ENCODE data around the gene KDM3B. TPM values are rescaled to one million over a fixed set of nuclear protein-coding genes. Genes with fewer than 3 reads are reported as not detected.

KDM3B gene
- total RNA-seq, 1 donor from 2014 or later: 16.3 TPM

DNA sequence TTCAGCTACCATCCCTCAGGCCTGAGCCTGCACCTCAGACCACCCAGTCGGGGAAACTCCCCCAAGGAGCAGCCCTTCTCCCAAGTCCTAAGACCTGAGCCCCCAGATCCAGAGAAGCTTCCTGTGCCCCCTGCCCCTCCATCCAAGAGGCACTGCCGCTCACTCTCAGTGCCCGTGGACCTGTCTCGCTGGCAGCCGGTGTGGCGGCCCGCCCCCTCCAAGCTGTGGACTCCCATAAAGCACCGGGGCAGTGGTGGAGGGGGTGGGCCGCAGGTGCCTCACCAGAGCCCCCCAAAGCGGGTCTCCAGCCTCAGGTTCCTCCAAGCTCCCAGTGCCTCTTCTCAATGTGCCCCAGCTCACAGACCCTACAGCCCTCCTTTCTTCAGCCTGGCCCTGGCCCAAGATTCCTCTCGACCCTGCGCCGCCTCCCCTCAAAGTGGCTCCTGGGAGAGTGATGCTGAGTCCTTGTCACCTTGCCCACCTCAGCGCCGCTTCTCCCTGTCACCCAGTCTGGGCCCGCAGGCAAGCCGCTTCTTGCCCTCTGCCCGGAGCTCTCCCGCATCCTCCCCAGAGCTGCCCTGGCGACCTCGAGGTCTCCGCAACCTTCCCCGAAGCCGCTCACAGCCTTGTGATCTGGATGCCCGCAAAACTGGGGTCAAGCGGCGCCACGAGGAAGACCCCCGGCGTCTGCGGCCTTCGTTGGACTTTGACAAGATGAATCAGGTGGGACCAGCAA is 7.4 kb upstream of the KDM3B start:
- no peak for ATAC-seq

DNA sequence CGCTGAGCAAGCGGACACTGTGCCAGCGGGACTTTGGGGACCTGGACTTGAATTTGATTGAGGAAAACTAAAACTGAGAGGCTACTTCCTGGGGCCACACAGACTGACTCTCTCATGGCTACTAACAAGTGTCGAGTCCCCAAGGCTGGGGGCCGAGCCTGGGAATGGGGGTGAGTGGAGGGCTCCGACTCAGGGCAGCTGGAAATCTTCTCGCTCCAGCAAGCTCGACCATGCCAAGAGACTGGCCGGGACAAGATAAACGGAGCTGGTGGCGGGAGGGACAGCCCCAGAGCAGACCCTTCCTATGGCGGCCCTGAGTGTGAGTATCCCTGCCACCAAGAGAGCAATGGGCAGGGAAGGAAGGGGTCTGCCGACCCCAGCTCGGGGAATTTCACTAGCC is 5.6 kb upstream of the KDM3B start:
- no peak for ATAC-seq
- DNase-seq (ENCODE audit: low spot score): no peak

More for the DNA sequence above, 7.4 kb upstream of the KDM3B start:
- no peak for DNase-seq (ENCODE audit: low spot score)

DNA sequence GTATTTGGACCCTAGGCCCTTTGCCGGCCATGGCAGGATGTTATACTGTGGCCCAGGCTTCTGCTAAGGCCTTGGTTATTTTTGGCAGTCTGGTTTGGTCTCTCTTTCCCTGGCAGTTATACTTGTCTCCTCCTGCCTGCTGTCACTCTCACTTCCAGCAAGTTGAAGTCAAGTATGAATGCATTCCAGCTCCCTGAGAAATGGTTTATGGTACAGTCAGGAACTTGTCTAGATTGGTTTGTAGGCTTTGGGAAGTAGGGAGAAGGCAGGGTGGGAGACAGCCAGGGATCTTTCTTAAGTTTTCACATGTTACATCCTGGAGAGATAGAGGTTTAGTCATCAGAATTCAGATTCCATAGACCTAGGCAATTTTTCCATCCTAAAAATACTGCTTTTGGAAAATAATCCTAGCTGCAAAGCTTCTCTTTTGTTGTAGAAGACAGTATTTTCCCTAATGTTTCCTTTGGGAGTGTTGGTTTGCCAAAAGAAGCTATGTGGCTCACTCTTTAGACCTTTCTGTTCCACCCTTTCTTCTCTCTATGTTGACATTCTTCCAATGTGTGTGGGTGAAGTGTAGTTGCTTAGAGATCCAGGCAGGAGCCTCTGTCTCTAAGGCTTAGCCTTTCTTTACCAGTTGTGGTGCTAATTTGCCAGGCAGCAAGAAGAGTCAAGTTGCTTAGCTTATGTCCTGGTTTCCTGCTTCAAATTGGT is 2.5 kb upstream of the KDM3B start:
- DNase-seq (ENCODE audit: low spot score) (no peak), ATAC-seq (no peak)

DNA sequence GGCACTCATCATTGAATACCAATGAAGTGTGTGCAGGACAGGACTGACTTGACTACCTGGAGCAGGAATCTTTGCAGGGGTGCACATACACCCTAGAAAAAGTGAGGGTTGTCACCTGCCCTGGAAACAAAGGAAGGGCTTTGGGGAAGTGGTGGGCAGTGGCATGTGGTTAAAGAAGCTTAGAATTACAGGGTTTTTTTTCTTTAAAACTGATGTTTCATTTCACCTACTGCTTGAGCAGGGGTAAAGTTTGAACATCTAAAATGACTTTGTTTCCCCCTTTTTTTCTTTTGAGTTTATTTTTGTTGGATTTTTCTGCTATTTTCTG is 2.0 kb upstream of the KDM3B start:
- ATAC-seq (no peak), DNase-seq (ENCODE audit: low spot score) (no peak)

DNA sequence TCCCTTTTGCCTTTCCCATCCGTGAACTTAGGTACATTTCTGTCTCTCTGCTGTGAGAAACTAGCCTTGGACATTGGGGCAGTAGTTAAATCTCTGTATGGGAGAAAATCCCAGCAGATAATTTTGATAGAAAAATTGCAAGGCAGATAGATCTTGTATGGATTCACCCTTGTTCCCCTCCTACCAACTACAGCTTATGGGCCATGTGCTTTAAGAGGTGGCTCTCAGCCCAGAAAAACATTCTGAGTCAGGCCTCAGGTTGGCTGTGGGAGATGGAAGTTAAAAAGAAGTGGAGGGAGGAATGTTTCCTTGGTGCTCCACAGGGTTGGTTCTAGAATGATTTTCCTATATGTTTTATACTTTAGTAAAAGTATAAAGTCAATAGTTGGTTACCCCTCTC is 1.4 kb upstream of the KDM3B start:
- DNase-seq (ENCODE audit: low spot score) (no peak), ATAC-seq (no peak)

DNA sequence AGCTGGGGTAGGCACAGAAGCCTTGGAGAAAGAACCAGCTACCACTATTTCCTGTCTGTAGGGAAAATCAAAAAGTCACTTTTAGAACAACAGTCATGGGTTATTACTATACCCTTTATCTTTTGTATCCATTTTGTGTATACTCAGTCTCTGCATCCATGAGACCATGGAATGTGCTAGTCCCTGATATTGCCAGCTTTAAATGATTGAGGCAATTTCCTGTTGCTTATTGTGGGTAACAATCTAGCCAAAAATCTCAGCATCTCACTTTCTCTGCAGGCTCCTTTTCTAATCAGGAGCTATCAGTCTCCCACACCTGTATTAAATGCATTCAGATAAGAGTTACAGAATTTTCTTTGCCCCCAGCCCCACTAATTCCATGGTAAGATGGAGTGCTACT is 968 bp upstream of the KDM3B start:
- DNase-seq (ENCODE audit: low spot score) (no peak), ATAC-seq (no peak)

DNA sequence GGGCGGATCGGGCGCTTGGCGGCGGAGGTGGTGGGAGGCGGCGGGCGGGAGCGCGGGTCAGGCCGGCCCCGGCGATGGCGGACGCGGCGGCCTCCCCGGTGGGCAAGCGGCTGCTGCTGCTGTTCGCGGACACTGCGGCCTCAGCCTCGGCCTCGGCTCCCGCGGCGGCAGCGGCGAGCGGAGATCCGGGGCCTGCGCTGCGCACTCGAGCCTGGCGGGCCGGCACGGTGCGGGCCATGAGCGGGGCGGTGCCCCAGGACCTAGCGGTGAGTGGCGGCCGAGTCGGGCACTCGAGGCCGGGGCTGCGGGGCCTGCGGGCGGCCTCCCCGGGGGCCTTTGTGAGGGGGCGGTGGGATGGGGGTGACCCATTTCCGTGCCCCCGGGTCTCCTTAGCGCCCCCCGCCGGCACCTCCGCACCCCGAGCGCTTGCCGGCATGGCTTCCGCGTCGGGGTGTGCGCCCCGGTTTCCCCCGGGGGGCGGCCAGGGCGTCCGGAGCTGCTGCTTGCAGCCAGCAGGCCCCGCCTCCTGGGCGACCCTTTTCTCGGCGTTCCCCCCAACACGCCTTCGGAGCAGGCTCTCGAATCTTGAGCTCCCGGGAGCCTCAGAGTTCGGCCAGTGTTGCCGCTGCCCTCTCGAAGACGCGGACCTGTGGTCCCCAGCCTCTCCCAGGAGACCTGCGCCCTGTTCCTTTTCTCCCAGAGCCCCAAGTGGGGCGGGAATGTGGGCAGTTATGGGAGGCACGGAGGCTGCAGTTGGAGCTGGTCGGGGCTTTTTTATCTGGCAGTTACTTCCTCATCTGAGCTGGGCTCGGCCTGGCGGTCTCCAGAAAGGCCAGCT is 456 bp downstream of the KDM3B start:
- DNase-seq (ENCODE audit: low spot score): peak; percentile 67
- peak; percentile 66 for ATAC-seq

DNA sequence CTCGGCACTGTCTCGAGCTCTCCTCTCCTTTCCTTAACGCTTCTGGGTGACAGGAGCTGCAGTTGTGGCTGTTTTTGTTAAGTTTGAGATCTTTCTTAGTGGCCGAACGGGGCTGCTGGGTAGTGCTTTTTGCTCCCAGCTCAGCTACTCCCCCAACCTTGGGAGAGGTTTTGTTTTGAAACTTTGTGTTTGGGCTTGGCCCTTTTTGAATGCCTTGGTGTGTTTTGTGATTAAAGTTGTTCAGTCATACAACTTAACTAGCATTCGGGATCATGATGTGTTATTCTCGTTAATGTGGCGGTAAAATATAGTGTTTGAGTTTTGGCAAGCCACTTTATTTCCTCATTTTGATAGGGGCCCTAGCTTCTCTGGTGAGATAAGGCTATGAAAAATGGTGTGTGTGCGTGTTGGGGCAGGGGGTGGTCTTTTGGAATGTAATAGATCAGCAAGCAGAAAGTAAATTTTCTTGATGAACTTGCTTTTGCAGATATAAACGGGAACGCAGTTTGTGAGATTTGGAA is 1.1 kb downstream of the KDM3B start:
- ATAC-seq (peak; percentile 43), DNase-seq (ENCODE audit: low spot score) (no peak)

DNA sequence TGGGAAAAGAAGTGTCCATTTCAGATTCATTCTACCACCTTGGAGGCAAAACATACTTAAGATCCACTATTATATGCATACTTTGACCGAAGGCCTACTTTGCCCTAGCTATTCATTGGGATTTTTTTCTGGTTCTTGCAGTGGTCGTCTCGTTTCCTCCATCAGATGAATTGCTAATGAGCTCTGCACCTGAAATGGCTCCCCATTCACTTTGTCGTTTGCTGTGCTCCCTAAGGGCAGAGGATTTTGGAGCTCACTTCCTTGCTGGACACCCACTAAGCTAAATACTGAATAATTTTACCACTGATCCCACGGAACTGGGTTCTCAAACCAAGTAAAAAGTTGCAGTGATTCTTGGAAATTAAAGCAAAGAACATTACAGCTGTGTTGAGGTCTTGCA is 1.9 kb downstream of the KDM3B start:
- ATAC-seq (no peak), DNase-seq (ENCODE audit: low spot score) (no peak)

DNA sequence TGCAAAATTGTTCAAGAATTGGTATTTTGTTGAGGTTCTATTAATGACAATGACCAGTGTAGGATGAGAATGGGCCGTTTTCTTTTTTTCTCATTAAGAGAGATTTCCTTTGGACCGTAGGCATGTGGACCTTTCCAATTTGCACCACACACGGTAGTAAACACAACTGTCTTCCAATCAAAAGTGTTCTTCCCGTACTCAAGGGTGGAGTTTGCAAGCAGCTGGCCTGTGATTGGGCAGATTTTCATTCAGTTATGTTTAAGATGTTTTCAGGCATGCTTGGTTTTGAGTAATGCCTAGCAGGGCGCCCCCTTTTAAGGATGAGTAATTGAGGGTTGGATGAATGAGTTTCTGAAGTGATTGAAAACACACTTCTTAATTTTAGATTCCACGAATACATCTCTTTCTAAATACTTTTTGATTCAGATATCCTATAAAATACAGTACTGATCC is 2.5 kb downstream of the KDM3B start:
- ATAC-seq (no peak), DNase-seq (ENCODE audit: low spot score) (no peak)

DNA sequence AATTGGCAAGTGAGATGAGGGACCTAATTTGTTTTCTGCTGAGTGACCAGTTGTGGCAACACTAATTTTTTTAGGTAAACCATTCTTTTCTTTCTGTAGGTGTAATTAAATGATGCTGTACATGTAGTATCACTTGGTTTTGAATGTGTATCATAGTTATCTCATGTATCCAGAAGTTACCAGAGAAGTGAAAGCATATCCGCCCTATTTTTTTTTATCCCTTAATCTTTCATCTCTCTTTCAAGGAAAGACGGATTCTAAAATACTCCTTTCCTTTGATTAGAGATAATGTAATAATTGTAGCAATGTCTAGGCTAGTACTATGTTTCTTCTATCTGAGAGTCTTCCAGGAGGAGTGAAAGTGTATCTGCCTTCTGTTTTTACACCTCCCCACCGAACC is 7.1 kb downstream of the KDM3B start:
- ATAC-seq (no peak), DNase-seq (ENCODE audit: low spot score) (no peak)

DNA sequence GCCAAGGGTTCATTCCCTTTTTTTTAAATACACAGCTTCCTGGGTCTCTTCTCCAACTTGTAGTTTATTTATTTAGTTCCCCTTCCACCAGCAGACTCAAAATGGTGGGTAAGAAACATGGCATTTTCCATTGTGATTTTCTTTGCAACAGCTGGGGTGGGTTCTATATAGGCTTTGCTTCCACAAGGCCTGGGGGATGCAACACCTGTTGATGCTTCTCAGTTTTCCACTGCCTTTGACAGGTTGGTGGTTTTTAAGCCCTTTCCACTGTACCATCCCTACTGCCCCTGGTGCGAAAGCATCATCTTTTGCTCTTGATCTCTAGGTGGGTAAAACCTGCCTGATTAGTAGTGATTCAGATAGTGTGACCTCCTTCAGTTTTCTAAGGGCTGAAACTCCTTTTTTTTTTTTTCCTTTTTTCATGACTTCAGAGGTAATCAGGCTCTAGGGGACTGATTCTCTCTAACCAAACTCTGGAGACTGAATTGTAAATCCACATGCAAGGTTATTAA is 8.5 kb downstream of the KDM3B start:
- DNase-seq (ENCODE audit: low spot score) (no peak), ATAC-seq (no peak)

DNA sequence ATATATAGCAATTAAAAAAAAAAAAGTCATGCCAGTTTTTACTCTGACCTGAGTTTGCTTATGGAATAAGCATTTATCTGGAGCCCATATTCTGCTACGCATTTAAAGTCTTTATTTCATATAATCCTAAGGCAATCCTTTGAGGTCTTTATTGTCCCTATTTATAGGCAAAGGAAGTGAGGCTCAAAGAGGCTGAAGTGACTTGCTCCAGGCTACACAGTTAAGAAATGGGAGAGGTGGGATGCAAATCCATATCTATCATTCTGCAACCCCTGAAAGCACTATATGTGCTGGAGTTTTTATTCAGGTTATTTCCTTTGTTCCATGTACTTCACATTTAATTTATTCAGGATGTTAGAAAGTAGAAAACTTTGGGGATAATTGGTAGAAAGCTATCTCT is 12.1 kb downstream of the KDM3B start:
- DNase-seq (ENCODE audit: low spot score) (no peak), ATAC-seq (no peak)

DNA sequence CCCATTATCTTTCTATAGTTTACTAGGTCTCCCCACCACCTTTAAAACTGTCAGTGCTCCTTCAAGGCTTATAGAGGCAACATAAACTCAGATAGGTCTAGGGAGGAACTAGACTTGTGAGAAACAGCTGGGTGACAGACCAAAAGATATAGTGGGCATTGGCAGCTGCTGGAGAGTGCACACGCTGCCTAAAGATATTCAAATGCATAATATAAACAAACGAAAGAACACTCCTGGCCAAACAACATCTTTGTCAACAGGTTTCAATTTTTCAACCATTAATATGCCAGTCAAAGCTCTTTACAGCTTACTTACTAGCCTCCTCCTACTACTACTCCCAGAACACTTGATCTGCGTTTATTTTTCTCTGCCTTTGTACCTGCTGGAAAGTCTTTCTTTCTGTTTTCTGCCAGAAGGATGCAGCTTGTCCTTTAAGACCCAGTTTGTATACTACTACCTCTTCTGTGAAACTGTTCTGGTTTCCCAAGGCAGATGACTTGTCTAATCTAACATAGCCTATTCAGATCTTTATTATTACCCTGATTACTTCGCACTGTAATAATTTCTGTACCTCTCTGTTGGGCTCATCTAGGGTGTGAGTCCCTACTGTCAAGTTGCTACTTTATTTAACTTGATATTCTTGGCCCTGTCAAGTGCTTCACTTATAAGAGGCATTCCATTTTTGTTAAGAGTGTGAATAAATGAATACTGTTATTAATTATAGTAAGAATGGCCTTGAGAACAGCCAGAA is 14.3 kb downstream of the KDM3B start:
- no peak for ATAC-seq
- no peak for DNase-seq (ENCODE audit: low spot score)

DNA sequence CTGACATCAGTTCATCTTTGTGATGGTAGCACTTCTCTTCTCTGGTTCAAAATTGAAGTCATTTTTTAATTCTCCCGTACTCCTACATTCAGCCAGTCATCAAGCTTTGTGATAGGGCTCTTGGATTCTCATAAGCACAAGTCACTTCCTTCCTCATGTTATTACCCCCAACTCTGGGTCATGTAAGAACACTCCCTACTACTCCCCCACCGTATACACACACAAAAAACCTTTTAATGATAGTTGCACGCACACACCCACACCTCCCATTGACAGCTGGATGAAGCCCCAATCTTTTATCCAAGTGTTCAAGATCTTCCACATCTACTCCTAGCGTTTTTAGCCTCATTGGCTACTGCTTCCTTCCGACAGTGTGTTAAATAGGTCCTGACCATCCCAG is 16.8 kb downstream of the KDM3B start:
- peak; percentile 45 for ATAC-seq
- no peak for DNase-seq (ENCODE audit: low spot score)

DNA sequence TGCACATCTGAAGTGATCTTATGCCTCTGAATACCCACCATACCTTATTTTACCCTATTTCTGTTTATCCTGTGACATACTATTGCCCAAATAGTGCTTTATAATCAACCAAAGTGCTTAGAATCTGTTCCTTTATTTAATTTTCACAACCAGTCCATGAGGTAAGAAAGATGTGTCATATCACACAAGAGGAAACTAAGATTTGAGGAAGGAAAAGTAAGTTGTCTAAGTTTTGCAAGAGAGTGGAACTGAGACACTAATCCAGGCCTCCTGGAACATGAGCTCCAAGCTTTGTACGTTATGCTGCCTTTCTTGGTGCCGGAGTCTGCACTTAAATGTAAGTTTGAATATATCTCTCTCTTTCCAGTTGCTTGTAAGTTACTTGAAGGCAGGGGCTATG is 17.2 kb downstream of the KDM3B start:
- DNase-seq (ENCODE audit: low spot score) (no peak), ATAC-seq (peak; percentile 23)

DNA sequence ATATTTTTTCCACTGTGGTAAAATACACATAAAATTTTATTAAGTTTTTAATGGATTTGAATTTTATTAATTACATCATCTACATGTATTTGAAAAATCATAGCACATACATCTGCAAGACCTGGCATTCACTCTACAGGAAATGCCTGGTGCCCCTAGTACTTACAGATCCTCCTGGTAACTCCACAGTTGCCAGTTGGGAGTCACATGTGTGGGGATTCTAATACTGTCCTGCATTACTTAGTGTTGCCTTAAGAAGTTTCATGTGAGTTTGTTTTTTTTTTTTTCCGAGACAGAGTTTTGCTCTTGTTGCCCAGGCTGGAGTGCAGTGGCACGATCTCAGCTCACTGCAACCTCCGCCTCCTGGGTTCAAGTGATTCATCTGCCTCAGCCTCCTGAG is 18.1 kb downstream of the KDM3B start:
- ATAC-seq (no peak), DNase-seq (ENCODE audit: low spot score) (no peak)

DNA sequence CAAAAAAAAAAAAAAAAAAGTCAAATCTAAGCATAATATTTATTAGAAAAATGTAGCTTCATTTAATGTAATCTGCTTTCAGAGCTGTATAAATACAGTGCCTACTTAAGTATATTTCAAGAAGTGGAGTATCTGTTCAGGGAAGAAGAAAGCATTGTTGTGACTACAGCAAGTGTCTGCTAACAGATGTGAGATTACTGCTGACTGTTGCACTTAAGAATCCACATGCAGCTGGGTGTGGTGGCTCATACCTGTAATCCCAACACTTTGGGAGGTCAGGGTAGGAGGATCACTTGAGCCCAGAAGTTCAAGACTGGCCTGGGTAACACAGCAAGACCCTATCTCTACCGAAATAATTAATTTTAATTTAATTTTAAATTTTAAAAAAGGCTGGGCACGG is 19.0 kb downstream of the KDM3B start:
- DNase-seq (ENCODE audit: low spot score): no peak
- ATAC-seq: no peak

DNA sequence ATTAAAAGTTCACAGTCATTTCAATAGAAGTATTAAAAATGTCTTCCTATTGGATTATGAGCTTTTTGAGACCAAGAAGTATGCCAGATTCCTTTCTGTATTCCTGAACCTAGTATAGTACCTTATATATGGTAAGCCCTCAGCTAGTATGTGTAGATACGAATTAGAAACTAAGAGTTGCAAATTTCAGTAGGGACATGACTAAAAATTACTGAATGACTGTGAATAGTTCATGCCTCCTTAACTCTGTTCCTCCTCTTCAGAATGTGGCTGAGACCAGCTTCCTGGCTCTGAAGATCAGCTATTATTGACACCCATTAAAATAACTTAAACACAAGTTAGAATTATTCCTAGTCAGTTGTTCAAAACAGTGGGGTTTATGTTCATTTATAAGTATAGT is 19.7 kb downstream of the KDM3B start:
- DNase-seq (ENCODE audit: low spot score) (no peak), ATAC-seq (no peak)

DNA sequence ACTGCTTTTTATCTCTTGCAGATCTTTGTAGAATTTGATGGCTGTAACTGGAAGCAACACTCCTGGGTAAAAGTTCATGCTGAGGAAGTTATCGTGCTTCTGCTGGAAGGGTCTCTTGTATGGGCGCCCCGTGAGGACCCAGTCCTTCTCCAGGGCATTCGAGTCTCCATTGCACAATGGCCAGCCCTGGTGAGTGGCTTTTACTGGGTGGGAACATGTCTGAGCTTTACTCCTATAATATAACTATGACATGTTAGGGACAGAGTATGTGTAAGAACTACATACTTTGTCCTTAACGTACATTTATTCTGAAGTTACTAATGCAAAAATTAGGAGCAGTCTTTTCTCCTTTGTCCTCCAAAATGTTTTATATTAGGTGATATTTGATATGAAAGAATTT is 20.2 kb downstream of the KDM3B start:
- ATAC-seq: no peak
- no peak for DNase-seq (ENCODE audit: low spot score)

DNA sequence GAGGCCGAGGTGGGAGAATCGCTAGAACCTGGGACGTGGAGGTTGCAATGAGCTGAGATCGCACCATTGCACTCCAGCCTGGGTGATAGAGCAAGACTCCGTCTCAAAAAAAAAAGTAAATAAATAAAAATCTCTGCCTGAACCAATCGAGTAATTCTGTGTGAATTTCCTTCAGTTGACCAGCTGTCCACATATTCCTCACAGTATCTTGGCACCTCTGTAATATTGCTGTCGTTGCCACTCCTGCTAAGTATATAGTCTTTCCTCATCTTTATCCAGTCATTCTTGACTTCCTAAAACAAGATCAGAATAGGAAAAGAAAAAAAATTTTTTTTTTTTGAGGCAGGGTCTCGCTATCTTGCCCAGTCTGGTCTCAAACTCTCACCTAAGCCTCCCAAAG is 29.9 kb downstream of the KDM3B start:
- DNase-seq (ENCODE audit: low spot score): no peak
- ATAC-seq: no peak
